GM21619 (cell line): ENCODE results near the gene GLS2.
"Not testable (repeated sequence)": the region's sequence is repeated elsewhere in the genome, so short reads cannot be mapped to it uniquely, and the experiment has no call there.

Source experiments
- ATAC-seq: cut with Tn5 transposase; IDR thresholded peaks from one replicate; pipeline ENCODE4 v1.9.1; 2021; ENCODE audit not compliant: unreplicated experiment

Gene GLS2

DNA sequence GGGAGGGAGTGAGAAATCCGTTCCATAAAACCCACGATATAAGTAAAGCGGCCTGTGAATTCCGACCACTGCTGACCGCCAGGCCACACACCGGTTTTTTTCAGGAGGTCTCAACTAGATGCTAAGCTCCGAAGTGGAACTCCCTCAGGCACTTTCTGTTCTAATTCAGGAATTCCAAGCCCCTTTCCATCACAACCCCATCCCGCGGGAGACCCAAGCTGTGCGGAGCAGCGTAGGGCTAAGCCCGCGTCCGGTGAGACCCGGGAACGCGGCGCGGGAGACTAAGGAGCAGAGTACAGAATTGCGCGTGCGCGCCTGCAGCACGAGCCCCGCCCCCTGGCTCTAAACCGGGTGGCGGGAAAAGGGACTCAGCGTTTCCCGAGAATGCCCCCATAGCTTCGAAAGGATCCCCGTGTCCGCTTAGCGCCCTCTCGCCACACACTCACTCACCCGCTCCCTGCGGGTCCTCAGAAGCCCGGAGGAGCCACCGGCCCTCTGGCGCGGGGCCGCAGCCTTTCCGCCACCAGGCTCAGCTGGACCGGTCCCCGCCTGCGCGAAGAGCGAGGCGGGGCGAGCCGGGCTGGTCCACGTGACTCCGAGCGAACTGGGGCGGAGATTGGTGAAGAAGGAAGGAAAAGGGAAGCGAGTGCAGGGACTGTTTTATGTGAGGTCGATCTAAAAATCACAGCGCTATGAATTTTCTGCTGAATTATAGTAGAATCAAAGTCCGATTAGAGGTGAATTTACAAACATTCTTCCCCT, 38.9 kb downstream of the GLS2 start, which contains the start of gene TIMELESS:
Gene TIMELESS (minus strand): TSS at position 567 of the 762 bp plus-strand sequence. CDS start 15,256 bp downstream, outside the sequence.
- peak; percentile 95 for ATAC-seq

DNA sequence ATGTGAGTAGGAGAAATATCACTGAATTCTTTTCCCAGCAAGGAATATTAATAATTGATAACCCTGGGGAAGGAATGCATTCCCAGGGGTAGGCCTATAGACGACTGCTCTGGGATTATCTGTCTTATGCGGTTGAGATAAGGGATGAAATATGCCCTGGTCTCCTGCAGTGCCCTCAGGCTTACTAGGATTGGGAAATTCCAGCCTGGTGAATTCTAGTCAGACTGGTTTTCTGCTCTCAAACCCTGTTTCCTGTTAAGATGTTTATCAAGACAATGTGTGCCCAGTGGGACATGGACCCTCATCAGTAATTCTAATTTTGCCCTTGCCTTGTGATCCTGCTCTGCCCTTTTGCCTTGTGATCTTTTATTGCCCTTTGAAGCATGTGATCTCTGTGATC, 44.8 kb downstream of the GLS2 start:
- ATAC-seq = not testable (repeated sequence)

DNA sequence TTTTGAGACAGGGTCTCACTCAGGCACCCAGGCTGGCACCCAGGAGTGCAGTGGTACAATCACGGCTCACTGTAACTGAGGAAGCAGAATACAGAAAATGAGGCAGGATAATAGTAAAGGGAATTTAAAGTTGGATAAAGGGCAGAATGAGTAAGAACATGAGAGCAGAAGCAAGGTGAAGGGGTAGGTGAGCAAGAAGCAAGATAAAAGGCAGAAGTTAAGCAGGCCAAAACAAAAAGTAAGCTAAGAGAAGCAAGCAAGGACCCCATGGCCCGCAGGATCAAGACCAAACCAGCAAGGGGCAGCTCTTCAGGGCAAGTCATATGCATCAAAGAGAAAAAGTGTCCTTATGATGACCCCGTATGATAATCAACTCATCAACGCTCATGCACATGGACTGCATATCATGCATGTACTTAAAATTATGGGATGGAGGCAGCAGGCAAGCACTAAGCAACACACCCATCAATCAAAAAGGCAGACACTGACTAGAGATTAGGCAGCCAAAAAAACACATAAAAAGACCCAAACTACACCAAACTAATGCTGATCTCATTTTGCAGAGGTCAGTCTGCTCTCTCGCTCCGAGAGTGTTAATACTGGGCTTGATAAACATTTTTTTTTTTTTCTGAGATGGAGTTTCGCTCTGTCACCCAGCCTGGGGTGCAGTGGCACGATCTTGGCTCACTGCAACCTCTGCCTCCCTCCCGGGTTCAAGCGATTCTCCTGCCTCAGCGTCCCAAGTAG, 50.4 kb downstream of the GLS2 start:
- no peak for ATAC-seq

DNA sequence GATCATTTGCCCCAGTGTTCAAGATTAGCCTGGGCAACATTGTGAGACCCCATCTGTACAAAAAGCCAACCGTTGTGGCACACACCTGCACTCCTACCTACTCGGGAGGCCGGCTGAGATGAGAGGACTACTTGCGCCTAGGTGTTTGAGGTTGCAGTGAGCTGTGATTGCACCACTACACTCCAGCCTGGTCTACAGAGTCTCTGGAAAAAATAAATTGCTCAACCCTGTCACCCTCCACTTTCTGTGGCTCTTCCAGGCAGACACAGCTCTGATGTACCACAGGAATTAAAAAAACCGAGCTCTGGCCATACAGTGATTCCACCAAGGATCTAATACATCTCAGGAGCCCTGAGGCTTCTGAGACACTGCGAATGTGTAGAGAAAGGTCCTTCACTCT, 53.1 kb downstream of the GLS2 start:
- no peak for ATAC-seq

DNA sequence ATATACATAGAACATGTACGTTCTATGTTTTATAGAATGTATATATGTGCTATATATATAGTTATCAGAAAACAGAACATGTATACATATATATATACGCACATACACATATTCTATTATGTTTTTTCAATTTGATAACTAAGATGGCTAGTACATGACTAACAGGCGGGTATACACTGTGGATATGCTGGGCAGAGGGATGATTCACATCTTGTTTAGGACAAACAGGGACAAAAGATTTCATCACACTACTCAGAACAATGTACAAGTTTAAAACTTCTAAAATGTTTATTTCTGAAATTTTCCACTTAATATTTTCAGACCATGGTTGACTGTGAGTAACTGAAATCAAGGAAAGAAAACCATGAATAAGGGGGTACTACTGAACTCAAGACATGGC, 56.1 kb downstream of the GLS2 start:
- ATAC-seq = no peak

DNA sequence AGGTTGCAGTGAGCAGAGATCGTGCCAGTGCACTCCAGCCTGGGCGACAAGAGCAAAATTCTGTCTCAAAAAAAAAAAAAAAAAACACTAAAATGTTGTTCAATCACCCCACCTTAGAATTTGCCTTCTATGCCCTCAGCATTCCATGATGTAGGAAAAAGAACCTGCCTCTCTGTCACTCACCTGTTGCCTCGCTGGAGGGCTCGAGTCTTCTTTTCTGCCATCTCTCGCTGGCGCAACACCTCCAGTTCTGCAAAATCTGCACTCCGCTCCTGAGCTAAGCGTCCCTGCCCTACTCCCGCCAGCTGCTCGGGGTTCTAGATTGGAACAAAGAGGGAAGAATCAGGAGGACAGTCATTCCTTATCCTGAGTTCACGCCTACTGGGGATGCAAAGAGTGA, 56.7 kb downstream of the GLS2 start:
- ATAC-seq = no peak

DNA sequence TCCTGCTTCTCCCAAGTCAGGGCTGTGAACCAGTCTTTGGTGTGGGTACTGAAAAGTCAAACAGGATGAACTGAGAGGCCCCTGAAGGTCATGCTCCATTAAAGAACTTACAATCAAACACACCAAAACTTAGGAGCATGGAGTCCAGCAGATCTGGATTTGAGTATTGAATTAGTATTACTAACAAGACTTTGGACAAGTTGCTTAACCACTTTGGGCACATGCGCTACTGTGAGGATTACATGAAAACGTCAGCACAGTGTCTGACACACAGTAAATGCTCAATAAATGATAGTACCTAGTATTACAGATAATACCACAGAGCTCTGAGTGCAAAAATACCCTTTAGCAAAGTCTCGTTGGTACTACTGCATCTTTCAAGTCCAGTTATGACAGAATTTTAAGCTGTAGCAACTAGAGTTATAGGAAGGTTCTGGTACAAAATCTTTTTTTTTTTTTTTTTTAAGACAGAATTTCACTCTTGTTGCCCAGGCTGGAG, 62.0 kb downstream of the GLS2 start:
- no peak for ATAC-seq

DNA sequence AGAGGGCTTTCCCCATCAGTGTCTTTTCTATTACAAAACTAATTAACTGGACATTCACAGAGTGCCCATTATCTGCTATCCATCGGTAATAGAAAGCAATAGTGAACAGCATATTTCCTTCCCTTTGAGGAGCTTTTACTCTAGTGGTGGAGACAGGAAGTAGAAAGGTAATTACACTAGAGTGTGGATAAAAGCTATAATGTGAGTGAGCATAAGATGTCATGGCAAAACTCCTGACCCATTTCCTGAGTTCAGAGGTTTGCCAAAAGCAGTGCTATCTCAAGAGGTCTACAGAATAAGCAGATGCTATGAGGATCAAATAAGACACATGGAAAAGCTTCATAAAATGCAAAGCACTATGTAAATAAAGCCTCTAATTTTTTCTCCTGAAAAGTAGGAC, 62.8 kb downstream of the GLS2 start:
- ATAC-seq = no peak
